ENCODE data around the gene HOXC9.

HOXC9 gene

GRCh38 chr12:54001283-54002187 is 1.6 kb downstream of the HOXC9 start:
- no peak overlapping the region for H3K4me2 ChIP-seq (ENCODE audit: insufficient read depth, low read length)

DNA sequence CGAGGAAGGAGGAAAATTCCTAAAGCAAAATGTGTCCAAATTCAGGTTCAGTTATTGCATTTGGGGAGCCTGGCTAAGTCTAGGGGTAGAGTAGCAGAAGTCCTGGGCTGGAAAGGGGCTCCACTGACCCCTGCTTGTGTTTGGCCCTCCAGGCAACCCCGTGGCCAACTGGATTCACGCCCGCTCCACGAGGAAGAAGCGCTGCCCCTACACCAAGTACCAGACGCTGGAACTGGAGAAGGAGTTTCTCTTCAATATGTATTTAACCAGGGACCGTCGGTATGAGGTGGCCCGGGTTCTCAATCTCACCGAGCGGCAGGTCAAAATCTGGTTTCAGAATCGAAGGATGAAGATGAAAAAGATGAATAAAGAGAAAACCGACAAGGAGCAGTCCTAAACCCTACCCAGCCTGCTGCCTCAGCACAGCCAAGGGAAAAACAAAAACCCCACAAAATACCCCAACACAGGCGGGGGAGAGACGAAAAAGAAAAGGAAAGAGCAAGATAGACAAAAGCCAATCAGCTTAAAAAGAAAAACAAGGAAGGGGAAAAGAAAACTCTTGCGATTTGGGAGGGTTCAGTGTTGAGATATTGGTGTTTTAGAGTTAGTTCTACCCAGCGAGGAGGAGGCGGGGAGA is 2.4 kb downstream of the HOXC9 start:
- H3K79me2 ChIP-seq (ENCODE audit: insufficient read depth, low read length) = no peaks in the 10 kb centered on the region
- H3K4me1 ChIP-seq (ENCODE audit: insufficient read depth, low read length) = peaks cover 8% of the 10 kb centered on the region
- peaks cover 63% of the 10 kb centered on the region for H3K27me3 ChIP-seq (ENCODE audit: insufficient read depth, low read length, poor library complexity)
- TF ChIP-seq CTCF (IDR thresholded peaks at IDR 0.05; ENCODE audit: borderline replicate concordance, extremely low read depth, low read length, poor library complexity, severe bottlenecking) (no peak), EZH2 (IDR thresholded peaks at IDR 0.05; ENCODE audit: borderline replicate concordance, low read depth, low read length, severe bottlenecking) (no peak)
- H3K9me3 ChIP-seq (ENCODE audit: insufficient read depth, low read length, severe bottlenecking) = no peaks in the 10 kb centered on the region
- no peak overlapping the region for H3K4me2 ChIP-seq (ENCODE audit: insufficient read depth, low read length)
- H2AFZ ChIP-seq (ENCODE audit: low read depth, low read length) = no peak overlapping the region; the same call in 1 of the 2 replicates
- DNase-seq = no peak
- no peak for ATAC-seq (ENCODE audit: insufficient read depth, low read depth)
- no peak overlapping the region for H3K27ac ChIP-seq (ENCODE audit: low read length)
- H3K36me3 ChIP-seq (ENCODE audit: insufficient read depth, low read length) = no peaks in the 10 kb centered on the region
- no peak overlapping the region for H3K4me3 ChIP-seq (ENCODE audit: low read depth in 1 of 2, low read length in 2 of 2)
- no peaks in the 10 kb centered on the region for H4K20me1 ChIP-seq (ENCODE audit: insufficient read depth, low read length)
- no peak overlapping the region for H3K9ac ChIP-seq (ENCODE audit: low read depth, low read length)

More at GRCh38 chr12:54001283-54002187, 1.6 kb downstream of the HOXC9 start:
- H3K27me3 ChIP-seq (ENCODE audit: insufficient read depth, low read length, poor library complexity) = peaks cover 56% of the 10 kb centered on the region
- no peaks in the 10 kb centered on the region for H4K20me1 ChIP-seq (ENCODE audit: insufficient read depth, low read length)
- H3K36me3 ChIP-seq (ENCODE audit: insufficient read depth, low read length) = no peaks in the 10 kb centered on the region
- H3K27ac ChIP-seq (ENCODE audit: low read length) = no peak overlapping the region
- H3K4me1 ChIP-seq (ENCODE audit: insufficient read depth, low read length) = peaks cover 10% of the 10 kb centered on the region
- H3K4me3 ChIP-seq (ENCODE audit: low read depth in 1 of 2, low read length in 2 of 2) = no peak overlapping the region
- no peaks in the 10 kb centered on the region for H3K9me3 ChIP-seq (ENCODE audit: insufficient read depth, low read length, severe bottlenecking)
- DNase-seq = no peak
- TF ChIP-seq CTCF (IDR thresholded peaks at IDR 0.05; ENCODE audit: borderline replicate concordance, extremely low read depth, low read length, poor library complexity, severe bottlenecking) = no peak
- no peak for TF ChIP-seq EZH2 (IDR thresholded peaks at IDR 0.05; ENCODE audit: borderline replicate concordance, low read depth, low read length, severe bottlenecking)
- H3K9ac ChIP-seq (ENCODE audit: low read depth, low read length) = no peak overlapping the region
- no peak overlapping the region for H2AFZ ChIP-seq (ENCODE audit: low read depth, low read length)
- no peak for ATAC-seq (ENCODE audit: insufficient read depth, low read depth)
- no peaks in the 10 kb centered on the region for H3K79me2 ChIP-seq (ENCODE audit: insufficient read depth, low read length)

- Histone ChIP-seq H3K4me1 (ENCODE audit: insufficient read depth, low read length) (peaks cover 8% of the 10 kb centered on the region), H3K9me3 (ENCODE audit: insufficient read depth, low read length, severe bottlenecking) (no peaks in the 10 kb centered on the region), H4K20me1 (ENCODE audit: insufficient read depth, low read length) (no peaks in the 10 kb centered on the region), H3K27ac (ENCODE audit: low read length) (no peak overlapping the region), H3K9ac (ENCODE audit: low read depth, low read length) (no peak overlapping the region), H3K4me3 (ENCODE audit: low read depth in 1 of 2, low read length in 2 of 2) (no peak overlapping the region), H3K27me3 (ENCODE audit: insufficient read depth, low read length, poor library complexity) (peaks cover 63% of the 10 kb centered on the region), H2AFZ (ENCODE audit: low read depth, low read length) (no peak overlapping the region), H3K36me3 (ENCODE audit: insufficient read depth, low read length) (no peaks in the 10 kb centered on the region), H3K4me2 (ENCODE audit: insufficient read depth, low read length) (no peak overlapping the region), H3K79me2 (ENCODE audit: insufficient read depth, low read length) (no peaks in the 10 kb centered on the region)
- ATAC-seq (ENCODE audit: insufficient read depth, low read depth) (no peak), DNase-seq (no peak)
- TF ChIP-seq CTCF (IDR thresholded peaks at IDR 0.05; ENCODE audit: borderline replicate concordance, extremely low read depth, low read length, poor library complexity, severe bottlenecking) (no peak), EZH2 (IDR thresholded peaks at IDR 0.05; ENCODE audit: borderline replicate concordance, low read depth, low read length, severe bottlenecking) (no peak)
Observed at GRCh38 chr12:54002915-54003389, 3.0 kb downstream of the HOXC9 start.
